ENCODE data around the gene FABP6.

GRCh38 chr5:160198841-160199409, 30.4 kb upstream of the FABP6 start:
- TF ChIP-seq POLR2A (IDR thresholded peaks at IDR 0.05) (no peak), CTCF (IDR thresholded peaks at IDR 0.05) (no peak)
